Frontal cortex (tissue), 4 donors: ENCODE data around the gene MED13L. TPM values are rescaled to one million over a fixed set of nuclear protein-coding genes. Genes with fewer than 3 reads are reported as not detected.
"Not testable (repeated sequence)": the region's sequence is repeated elsewhere in the genome, so short reads cannot be mapped to it uniquely, and the experiment has no call there.

Experiments
- DNase-seq, 2 donors: peaks; one replicate each; pipeline ENCODE4 v3.0.0; 2012; ENCODE audit warnings: low spot score in 2 of 2
- FAIRE-seq: peaks from 2 replicates; lab custom pipeline; 2012; peaks lifted over from hg19 to GRCh38; lab: Jason Lieb, UNC
- total RNA-seq: library from RNA; depleted of rRNA; stranded (reverse); fragments of >200 nt; gene quantifications from one replicate; pipeline ENCODE4 v1.2.3, GENCODE V29; 2014
- donor health status: control.
- donor health status: control.
- donor health status: control.

MED13L gene
- total RNA-seq, 1 donor from 2014 or later, result 164 TPM

DNA sequence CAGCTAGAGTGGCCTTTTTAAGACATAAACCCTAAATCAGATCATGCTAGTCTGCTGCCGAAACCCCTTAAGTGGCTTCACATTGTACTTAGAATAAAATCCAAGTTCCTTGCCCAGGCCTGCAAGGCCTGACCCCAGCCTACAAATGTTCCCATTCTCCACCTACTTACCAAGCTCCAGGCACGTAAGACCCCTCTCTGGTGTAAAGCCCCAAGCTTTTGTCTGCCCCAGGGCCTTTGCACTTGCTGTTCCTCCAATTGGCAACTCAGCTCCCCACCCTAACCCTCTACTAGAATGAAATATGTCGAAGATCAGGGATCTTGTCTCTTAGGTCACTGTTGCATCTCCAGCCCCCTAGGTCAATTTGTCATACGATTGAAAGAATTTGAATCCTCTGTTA is 27.1 kb upstream of the MED13L start:
- FAIRE-seq, result no peak
- no peak for DNase-seq

DNA sequence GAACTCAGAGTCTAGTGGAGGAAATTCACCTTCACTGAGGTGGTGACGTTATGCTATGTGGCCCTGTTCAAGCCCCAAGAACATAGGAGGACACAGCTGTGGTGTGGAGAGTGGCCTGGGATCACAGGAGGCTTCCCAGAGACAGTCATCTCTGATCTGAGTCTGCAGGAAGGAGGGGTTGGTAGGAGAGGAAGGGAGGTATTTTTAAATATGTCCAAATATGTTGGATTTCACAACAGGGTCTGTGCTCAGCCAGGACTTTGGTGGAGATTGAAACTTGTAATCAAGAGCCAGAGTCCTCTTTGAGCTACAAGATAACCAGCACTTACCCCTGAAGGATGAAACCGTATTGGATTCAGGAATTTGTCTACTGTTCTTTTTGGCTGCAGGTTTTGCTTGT is 26.4 kb upstream of the MED13L start:
- FAIRE-seq (no peak), DNase-seq (no peak)

DNA sequence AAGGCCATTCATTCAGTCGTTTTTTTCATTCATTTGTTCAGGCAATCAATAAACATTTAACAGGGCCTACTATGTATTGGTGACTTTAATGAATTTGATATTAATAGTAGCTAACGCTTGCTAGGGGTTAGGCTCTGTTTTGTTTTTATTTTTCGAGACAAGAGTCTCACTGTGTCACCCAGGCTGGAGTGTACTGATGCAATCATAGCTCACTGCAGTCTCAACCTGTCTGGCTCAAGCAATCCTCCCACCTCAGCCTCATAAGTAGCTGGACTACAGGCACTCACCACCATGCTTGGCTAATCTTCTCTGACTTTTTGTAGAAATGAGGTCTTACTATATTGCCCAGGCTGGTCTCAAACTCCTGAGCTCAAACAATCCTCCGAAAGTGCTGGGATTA is 25.6 kb upstream of the MED13L start:
- FAIRE-seq, result no peak
- DNase-seq, result no peak

DNA sequence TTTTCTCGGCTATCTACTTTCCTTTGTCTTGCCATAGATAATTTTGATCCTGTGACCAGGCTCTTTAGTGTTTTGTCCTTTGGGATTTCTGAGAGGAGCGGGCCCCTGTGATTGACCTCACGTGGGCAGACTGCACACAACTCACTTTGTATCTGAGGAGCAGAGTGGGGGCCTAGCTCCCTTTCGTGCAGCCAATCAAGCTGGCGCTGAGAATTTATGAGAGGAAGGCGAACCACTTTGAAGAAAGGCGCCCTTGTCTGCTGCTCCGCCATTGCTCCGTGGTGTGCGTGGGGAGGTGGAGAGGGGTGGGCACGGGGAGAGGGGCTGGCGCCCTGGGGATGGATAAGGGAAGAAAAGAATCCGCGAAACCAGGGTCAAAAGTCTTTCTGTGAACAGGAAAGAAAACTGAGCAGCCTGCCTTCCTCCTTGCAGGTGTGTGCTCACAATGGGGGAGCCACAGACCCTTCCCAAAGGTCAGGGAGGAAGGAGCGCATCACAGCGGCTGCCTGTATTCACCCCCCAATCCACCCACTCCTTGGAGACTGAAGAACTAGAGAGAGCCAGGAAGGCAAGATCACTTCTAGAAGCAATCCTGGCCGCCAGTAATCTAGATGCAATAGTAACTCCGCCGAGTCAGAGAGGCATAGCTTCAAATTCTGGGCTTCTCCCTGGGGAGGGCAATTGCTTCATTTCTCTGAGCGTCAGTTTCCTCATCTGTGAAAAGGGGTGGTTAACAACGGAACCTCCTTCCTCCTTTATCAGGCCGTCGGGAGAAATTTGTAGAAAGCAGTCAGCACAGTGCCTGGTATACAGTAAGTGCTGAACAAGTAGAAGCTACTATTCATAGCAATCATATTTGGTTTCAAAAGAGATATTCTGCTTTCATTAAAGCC is 24.9 kb upstream of the MED13L start:
- DNase-seq, result no peak
- no peak for FAIRE-seq

DNA sequence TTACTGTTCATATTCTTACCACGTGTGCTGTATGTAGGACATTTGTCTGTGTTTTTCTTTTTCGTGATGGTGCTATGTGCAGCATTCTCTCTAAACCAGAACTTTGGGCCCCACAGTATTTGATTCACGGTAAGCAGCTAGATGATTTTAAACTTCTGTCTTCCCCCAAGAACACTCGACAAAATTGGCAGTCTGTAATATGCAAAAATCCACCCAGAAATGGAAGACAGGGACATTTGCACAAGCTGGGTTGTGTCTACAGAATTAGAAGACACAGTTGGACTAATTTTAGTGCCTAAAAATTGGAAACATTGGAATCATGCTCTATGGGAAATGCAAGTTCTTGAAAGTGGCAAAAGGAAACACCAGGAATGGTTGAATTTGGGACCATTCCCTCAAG is 24.1 kb upstream of the MED13L start:
- no peak for DNase-seq
- no peak for FAIRE-seq

DNA sequence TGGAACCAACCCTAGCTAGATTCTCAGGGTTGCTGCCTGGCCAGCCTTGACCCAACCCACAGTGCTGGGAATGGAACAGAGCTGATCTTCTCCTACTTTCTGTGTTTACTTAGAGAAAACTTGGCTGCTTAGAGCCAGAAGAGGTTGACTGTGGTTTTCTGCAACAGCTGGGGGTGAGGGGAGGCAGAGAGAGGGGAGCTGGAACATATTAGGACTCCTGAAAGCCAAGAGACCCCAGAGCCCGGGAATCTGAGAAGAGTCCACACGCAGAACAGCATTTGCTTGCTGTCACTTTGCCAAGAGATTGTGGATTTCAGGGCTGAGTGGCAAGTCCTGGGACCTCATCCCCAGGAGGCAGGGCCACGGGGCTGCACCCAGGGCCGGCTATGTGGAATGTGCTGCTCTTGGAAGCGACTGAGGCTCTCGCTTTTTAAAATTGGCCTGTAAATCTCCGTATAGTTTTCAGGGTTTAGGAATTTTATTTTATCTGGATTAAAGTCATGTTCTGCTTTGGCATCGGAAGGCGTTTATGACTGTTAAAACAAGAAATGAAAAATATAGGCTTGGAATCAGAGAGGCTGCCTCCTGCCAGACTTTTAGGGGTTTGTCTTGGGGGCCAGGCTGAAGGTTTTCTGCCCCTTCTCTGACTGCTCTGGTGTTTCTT is 22.3 kb upstream of the MED13L start:
- DNase-seq, result no peak
- FAIRE-seq, result no peak

DNA sequence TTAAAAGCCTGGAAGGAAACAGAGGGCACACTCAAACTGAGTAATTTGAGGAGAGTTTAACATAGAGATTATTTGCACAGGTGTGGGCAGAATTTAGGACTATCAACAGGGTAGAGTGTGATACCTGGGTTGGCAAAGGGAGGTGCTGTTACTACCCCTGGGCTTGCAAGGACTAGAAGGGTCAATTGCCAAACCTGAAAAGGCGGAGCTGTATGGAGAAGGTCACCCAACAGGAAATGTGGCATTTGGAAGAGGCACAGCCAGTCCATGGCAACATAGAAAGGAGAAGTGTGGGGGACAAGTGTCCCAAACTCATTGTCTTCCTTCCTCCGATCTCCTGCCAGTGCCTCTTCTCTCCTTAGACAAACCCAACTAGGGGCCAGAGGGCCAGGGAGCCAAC is 21.6 kb upstream of the MED13L start:
- DNase-seq (no peak), FAIRE-seq (no peak)

DNA sequence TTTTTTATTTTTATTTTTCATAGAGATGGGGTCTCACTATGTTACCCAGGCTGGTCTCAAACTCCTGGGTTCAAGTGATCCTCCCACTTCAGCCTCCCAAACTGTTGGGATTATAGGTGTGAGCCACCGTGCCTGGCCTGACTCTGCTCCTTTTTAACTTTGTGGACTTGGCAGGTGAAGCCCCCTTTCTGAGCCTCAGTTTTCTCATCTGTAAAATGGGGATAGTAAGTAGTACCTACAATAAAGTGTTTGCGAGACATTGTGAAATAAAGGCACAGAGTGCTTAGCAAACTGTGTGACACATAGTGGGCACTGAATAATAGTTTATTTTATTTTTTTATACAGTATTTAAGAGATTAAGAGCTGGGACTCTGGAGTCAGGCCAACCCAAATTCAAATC is 21.1 kb upstream of the MED13L start:
- no peak for FAIRE-seq
- DNase-seq, result no peak

DNA sequence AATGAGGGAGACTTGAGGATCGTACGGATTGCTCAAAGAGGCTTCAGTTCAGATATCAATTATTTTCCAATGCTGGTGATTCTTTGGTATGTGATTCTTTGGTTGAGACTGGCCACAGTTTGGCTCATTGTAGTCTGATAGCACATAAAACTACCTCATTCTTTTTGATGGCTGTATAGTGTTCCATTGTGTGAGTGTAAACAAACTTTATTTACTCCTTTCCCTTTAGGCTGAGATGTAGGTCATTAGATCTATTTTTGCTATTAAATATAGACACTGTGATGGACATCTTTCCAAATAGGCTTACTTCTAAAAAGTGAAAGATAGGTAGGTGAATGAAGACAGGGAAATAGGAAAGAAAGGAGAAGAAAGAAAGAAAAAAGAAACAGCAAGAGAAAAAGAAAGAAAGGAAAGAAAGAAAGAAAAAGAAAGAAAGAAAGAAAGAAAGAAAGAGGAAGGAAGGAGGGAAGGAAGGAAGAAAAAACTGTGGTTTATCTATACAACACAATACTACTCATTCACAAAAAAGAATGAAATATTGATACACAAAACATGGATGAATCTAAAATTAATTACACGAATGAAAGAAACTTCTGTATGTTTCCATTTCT is 19.8 kb upstream of the MED13L start:
- no peak for FAIRE-seq
- DNase-seq, result no peak

DNA sequence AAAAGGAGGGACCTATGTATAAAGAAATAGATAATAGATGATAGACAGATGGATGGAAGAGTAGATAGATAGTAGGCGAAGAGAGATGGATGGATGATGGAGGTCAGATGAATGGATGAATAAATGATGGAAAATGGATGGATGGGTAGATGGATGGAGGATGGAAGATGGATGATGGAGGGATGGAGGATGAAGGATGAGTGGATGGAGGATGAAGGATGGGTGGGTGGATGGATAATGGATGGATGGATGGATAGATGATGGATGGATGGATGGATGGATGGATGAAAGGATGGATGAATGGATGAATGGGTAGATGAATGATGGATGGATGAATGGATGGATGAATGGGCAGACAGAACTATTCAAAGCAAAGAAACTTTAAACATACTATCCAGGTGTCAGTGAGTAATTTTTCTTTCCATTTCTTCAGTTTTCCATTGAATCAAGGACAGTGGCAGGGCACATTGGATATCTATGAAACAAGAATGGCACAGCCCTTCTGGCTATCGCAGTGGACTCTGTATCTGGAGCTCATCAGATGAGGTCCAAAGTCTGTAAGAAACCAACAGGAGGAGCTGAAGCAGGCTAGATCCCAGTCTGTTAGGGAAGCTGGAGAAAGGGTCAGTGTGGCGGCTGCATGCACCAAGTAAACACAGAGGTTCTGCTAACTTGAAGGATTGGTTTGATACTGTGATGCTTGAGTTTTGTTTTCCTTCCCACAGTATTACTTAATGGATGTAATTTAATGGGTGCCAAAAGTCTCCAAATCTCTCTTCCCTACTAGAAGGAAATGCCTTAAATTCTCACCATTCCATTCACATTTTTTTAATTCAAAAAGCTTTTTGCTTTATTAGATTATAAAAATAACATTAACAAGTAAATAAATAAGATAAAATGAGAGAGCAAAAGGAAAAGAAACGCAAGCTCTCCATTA is 18.1 kb upstream of the MED13L start:
- no peak for FAIRE-seq
- DNase-seq, result no peak

DNA sequence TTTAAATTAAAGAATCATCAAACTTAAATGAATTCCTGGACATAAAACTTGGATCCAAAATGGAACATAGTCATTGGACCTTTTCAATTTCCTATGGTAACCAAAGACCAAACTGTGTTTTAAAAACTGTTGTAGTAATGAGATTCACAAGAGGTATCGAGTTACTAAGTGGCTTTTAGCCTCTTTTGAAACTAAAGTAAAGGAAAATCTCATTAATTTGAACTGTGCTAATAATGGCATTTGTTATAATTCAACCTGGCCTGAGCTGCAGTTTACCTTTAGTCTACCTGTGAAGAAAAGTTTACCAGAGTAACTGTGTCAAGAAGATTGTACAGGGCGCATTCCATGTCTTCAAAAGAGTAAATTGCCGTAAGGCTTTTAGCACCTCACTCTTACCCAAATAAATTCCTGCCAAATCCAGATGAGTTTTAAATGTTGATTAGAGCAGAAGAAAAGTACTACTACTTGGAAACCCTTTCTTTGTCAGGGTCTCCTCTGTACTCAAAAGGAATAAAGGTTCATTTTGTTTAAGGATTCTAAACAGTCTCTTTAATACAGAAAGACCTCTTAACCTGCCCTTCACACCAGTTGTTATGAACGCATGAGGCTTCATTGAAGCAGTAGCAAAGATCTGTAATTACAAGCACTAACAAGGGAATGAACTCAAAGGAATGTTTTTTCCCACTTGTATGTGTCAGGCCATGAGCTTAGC is 17.1 kb upstream of the MED13L start:
- no peak for DNase-seq
- no peak for FAIRE-seq

DNA sequence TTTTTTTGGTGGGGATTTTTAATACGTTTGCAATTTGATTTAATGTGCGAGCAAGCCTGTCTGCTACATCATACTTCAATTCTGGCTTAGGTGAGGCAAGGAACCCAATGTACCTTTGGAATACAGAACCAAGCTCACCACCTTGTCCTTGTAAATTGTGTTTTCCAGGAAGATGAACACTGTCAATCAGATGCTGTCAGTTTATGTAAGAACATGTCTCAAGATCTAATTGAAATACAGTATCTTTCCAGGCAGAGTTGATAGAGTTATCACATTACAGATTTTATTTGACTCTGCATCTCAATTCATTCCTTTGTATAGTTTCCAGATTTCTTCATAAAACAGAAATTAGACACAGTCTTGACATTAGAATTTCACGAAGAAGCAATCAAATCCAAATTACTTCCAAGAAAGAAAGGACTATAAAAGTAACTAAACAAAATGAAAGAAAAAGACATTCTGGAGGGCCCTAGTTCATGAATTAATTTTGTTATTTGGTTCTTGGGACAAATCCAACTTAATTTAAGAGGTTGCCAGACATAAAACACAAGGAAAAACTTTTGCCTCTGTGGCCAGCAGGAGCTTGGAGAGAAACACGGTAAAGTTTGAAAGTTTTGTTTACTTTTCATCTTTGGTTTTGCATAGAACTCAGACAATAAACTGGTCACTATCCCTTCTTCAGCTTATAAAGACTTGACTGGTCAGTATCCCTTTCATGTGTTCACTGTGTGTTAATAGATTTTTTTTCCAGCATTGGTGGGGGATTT is 16.4 kb upstream of the MED13L start:
- DNase-seq (no peak), FAIRE-seq (no peak)

DNA sequence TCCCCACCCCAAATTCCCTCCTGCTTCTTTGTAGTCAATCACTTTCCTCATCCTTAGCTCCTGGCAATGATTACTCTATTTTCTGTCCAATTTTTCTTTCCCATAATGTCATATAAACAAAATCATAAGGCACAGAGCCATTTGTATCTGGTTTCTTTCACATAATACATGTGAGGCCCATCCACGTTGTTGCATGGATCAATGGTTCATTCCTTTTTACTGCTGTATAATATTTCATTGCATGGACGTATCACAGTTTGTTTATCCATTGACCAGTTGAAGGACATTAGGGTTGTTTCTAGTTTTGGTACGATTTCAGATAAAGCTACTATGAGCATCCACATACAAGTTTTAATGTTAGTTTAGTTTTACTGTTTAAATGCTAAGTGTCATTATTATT is 13.7 kb upstream of the MED13L start:
- DNase-seq (no peak), FAIRE-seq (no peak)

DNA sequence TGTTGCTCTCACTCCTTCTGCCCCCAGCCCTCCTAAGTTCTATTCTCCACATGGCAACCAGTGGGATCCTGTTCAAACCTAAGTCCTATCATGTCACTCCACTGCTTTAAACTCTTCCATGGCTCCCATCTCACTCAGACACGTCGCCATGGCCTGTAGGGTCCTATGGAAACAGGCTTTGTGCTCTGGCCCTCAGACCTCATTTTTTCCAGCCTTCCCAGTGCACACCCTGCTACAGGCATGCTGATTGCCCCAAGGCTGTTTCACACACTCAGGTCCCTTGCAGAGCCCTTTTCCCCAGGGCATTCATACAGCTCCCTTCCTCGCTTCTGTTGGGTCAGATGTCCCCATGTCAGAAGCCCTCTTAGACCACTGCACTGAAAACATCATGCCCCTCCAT is 11.2 kb upstream of the MED13L start:
- DNase-seq (no peak), FAIRE-seq (no peak)

DNA sequence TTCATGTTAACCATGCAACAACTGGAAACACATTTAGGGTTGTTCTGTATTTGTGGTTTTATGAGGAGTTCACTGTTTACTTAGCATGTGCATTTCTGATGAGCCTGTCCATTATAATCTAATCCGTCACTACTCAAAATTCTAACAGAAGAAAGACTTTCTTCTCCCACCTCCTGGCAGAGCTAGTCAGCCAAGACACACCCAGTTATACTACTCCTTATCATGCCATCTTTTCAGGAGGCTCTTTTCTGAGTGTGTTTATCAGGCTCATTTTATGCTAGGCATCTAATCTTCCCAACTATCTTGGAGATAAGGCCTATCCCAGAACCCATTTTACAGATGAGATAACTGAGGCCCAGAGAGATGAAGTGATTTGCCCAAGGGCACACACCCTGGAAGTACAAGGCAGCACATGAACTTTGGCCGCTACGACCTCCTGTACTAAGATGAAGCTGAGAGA is 10.4 kb upstream of the MED13L start:
- FAIRE-seq, result no peak
- no peak for DNase-seq

DNA sequence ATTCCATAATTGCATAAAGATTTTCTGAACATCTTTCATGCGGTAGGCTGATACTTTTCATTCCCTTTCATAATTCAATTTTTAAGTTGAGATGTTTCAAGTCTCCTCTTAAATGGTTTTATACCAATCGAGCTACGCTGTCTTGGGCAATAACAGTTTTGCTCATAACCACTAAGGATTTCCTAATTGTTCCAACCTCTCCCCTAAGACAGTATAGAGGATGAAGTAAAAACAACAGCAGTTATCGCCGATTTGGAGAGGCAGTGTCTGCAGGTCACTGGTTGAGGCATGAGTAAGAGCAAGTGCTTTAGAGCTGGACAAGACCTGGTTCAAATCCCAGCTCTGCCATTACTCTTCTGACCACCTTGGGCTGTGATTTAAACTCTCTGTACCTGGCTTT is 6.9 kb upstream of the MED13L start:
- DNase-seq (no peak), FAIRE-seq (no peak)

DNA sequence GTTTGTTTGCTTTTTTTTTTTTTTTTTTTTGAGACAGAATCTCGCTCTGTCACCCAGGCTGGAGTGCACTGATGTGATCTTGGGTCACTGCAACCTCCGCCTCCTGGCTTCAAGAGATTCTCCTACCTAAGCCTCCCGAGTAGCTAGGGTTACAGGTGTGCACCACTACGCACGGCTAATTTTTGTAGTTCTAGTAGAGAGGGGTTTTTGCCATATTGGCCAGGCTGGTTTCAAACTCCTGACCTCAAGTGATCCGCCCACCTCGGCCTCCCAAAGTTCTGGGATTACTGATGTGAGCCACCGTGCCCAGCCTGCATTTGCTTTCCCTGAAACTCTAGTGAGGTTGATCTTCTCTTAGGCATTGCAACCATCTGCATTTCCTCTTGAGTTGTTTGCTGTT is 6.4 kb upstream of the MED13L start:
- not testable (repeated sequence) for DNase-seq, FAIRE-seq
